Caco-2 (cell line): ENCODE data around the gene BBX. TPM values are rescaled to one million over a fixed set of nuclear protein-coding genes. Genes with fewer than 3 reads are reported as not detected.

Experiments used
- BruUV-seq: library from RNA; stranded (reverse); fragments of 400-500 nt; replicated peaks from 2 replicates; lab custom pipeline; 2021; lab: Mats Ljungman, UMichigan
- CTCF ChIA-PET: fragments of 300-600 bp; sonication (Branson Sonifier 250); formaldehyde crosslinking; loops from one replicate; lab custom pipeline; 2022; ENCODE audit warnings: antibody characterized with exemption; lab: Charles Lee
- POLR2A ChIA-PET: fragments of 300-600 bp; sonication (Branson Sonifier 250); formaldehyde crosslinking; loops from one replicate; lab custom pipeline; 2022; ENCODE audit warnings: antibody characterized with exemption; lab: Charles Lee
- DNase-seq, 2 experiments: peaks; one replicate each; pipeline versions ENCODE4 v3.0.0 to v3.0.0-alpha.2; 2020 to 2022
- H3K27me3 ChIP-seq: replicated peaks from 2 replicates; pipeline ENCODE4 v1.6.0; 2011; ENCODE audit warnings: low read length; ENCODE audit not compliant: control insufficient read depth, insufficient read depth
- H3K36me3 ChIP-seq: 2 replicates; pipeline ENCODE4 v1.5.1; 2011; ENCODE audit warnings: low read length; ENCODE audit not compliant: control insufficient read depth, insufficient read depth
- H3K4me1 ChIP-seq: fragments of 250-450 bp; sonication (Bioruptor Pico); 2 replicates; pipeline ENCODE4 v1.5.1; 2020; ENCODE audit warnings: mild to moderate bottlenecking
- H3K4me3 ChIP-seq: 2 replicates; pipeline ENCODE4 v1.5.1; 2011; ENCODE audit warnings: low read depth, mild to moderate bottlenecking, control low read depth, low read length
- H3K9me3 ChIP-seq: fragments of 250-450 bp; sonication (Bioruptor Pico); 2 replicates; pipeline ENCODE4 v1.5.1; 2020; ENCODE audit warnings: mild to moderate bottlenecking, moderate library complexity
- H3K27ac Mint-ChIP-seq: one replicate; pipeline ENCODE4 v1.8.0; 2022; ENCODE audit warnings: mixed read lengths; ENCODE audit not compliant: unreplicated experiment
- H3K27me3 Mint-ChIP-seq: one replicate; pipeline ENCODE4 v1.8.0; 2022; ENCODE audit warnings: mixed read lengths; ENCODE audit not compliant: insufficient read depth, unreplicated experiment
- H3K36me3 Mint-ChIP-seq: one replicate; pipeline ENCODE4 v1.8.0; 2022; ENCODE audit warnings: mild to moderate bottlenecking, mixed read lengths; ENCODE audit not compliant: insufficient read depth, unreplicated experiment
- H3K4me1 Mint-ChIP-seq: one replicate; pipeline ENCODE4 v1.8.0; 2022; ENCODE audit warnings: low read depth, mixed read lengths; ENCODE audit not compliant: unreplicated experiment
- H3K4me3 Mint-ChIP-seq: one replicate; pipeline ENCODE4 v1.8.0; 2022; ENCODE audit warnings: mild to moderate bottlenecking, moderate library complexity, mixed read lengths; ENCODE audit not compliant: unreplicated experiment
- H3K9me3 Mint-ChIP-seq: one replicate; pipeline ENCODE4 v1.8.0; 2022; ENCODE audit warnings: mixed read lengths; ENCODE audit not compliant: unreplicated experiment
- CTCF ChIP-seq, 2 experiments: fragments of 200-600 bp in 1 of 2; IDR thresholded peaks; 1 replicate in 1 of 2; 2 replicates in 1 of 2; pipeline versions ENCODE4 v1.5.1 to v1.8.0; 2011 to 2022; ENCODE audit warnings: antibody characterized with exemption in 1 of 2, control low read depth in 1 of 2, inconsistent platforms in 1 of 2, low read depth in 1 of 2, low read length in 1 of 2, mild to moderate bottlenecking in 1 of 2, moderate library complexity in 1 of 2; ENCODE audit not compliant: insufficient read depth in 1 of 2, severe bottlenecking in 1 of 2, unreplicated experiment in 1 of 2
- intact Hi-C: fragments of 100-400 bp; cut with micrococcal nuclease; formaldehyde crosslinking; loops from one replicate; pipeline ENCODE4 v1.10.0; 2022; ENCODE audit not compliant: unreplicated experiment
- total RNA-seq: library from RNA; stranded (reverse); gene quantifications from 2 replicates; pipeline ENCODE4 v1.2.3, GENCODE V29; 2022

The BBX gene
- total RNA-seq, 1 experiment from 2014 or later: 2.6 TPM

GRCh38 chr3:107670986-107671385 lies 148.2 kb downstream of the BBX start:
- no peaks in the 10 kb centered on the region for H3K9me3 ChIP-seq
- H3K36me3 Mint-ChIP-seq: no peaks in the 10 kb centered on the region
- H3K4me3 Mint-ChIP-seq: no peak overlapping the region
- CTCF ChIA-PET: no interaction called here
- no TSS peak for BruUV-seq
- H3K4me3 ChIP-seq: no peak overlapping the region
- H3K27ac Mint-ChIP-seq: no peak overlapping the region
- no peaks in the 10 kb centered on the region for H3K9me3 Mint-ChIP-seq
- H3K36me3 ChIP-seq: no peaks in the 10 kb centered on the region
- no peak for TF ChIP-seq CTCF (IDR thresholded peaks at IDR 0.05; ENCODE audit: insufficient read depth in 1 of 2, low read depth in 1 of 2, low read length in 1 of 2, severe bottlenecking in 1 of 2, unreplicated experiment in 1 of 2)
- no peaks in the 10 kb centered on the region for H3K4me1 ChIP-seq
- H3K27me3 Mint-ChIP-seq: peaks cover 4% of the 10 kb centered on the region
- intact Hi-C loops: loop anchor here (10.0 kb wide), 2 partner anchors 254 to 804 kb away; no protein-coding TSS in a partner anchor
- DNase-seq: no peak
- H3K4me1 Mint-ChIP-seq: no peaks in the 10 kb centered on the region
- POLR2A ChIA-PET: no interaction called here
- no peaks in the 10 kb centered on the region for H3K27me3 ChIP-seq

- Histone ChIP-seq H3K27me3 (no peaks in the 10 kb centered on the region), H3K36me3 (no peaks in the 10 kb centered on the region), H3K4me3 (no peak overlapping the region), H3K4me1 (no peaks in the 10 kb centered on the region), H3K9me3 (no peaks in the 10 kb centered on the region)
- CTCF ChIA-PET: no interaction called here
- no peak overlapping the region for H3K27ac Mint-ChIP-seq
- no peaks in the 10 kb centered on the region for H3K9me3 Mint-ChIP-seq
- POLR2A ChIA-PET: no interaction called here
- no peak for TF ChIP-seq CTCF (IDR thresholded peaks at IDR 0.05; ENCODE audit: insufficient read depth in 1 of 2, low read depth in 1 of 2, low read length in 1 of 2, severe bottlenecking in 1 of 2, unreplicated experiment in 1 of 2)
- H3K4me1 Mint-ChIP-seq: no peaks in the 10 kb centered on the region
- intact Hi-C loops: loop anchor here (10.0 kb wide), 2 partner anchors 250 to 800 kb away; no protein-coding TSS in a partner anchor
- peaks cover 4% of the 10 kb centered on the region for H3K27me3 Mint-ChIP-seq
- no peak for DNase-seq
- H3K36me3 Mint-ChIP-seq: no peaks in the 10 kb centered on the region
- H3K4me3 Mint-ChIP-seq: no peak overlapping the region
- BruUV-seq: no TSS peak
Observed at GRCh38 chr3:107674371-107674770, 151.6 kb downstream of the BBX start.

- Mint-ChIP-seq H3K36me3 (no peaks in the 10 kb centered on the region), H3K4me3 (no peak overlapping the region), H3K9me3 (no peaks in the 10 kb centered on the region), H3K4me1 (no peaks in the 10 kb centered on the region), H3K27me3 (peaks cover 4% of the 10 kb centered on the region), H3K27ac (no peak overlapping the region)
- no peak for TF ChIP-seq CTCF (IDR thresholded peaks at IDR 0.05; ENCODE audit: insufficient read depth in 1 of 2, low read depth in 1 of 2, low read length in 1 of 2, severe bottlenecking in 1 of 2, unreplicated experiment in 1 of 2)
- Histone ChIP-seq H3K9me3 (no peaks in the 10 kb centered on the region), H3K36me3 (no peaks in the 10 kb centered on the region), H3K4me3 (no peak overlapping the region), H3K4me1 (no peaks in the 10 kb centered on the region), H3K27me3 (no peaks in the 10 kb centered on the region)
- no TSS peak for BruUV-seq
- intact Hi-C loops: loop anchor here (10.0 kb wide), 2 partner anchors 249 to 799 kb away; no protein-coding TSS in a partner anchor
- no peak for DNase-seq
- ChIA-PET CTCF (interaction anchor here (1.1 to 1.9 kb wide), 4 partner anchors 15 to 252 kb away, joined by 3 to 10 read pairs (median 6); no protein-coding TSS in a partner anchor), POLR2A (no interaction called here)
Observed at GRCh38 chr3:107675233-107675900, 152.6 kb downstream of the BBX start.
